Endodermal cell (in vitro differentiated cells): Measurements from ENCODE around the gene EIF3A. TPM values are rescaled to one million over a fixed set of nuclear protein-coding genes. Genes with fewer than 3 reads are reported as not detected.
A peak's percentile ranks its signal among the peaks of the same experiment; 100 is the strongest.
"Not testable (repeated sequence)": the region's sequence is repeated elsewhere in the genome, so short reads cannot be mapped to it uniquely, and the experiment has no call there.

Experiments
- DNase-seq: peaks from one replicate; pipeline ENCODE4 v3.0.0-alpha.2; 2017
- H3K27ac ChIP-seq: 2 replicates; pipeline ENCODE4 v1.5.1; 2013; ENCODE audit warnings: mild to moderate bottlenecking, low read depth, low read length, moderate library complexity
- H3K27me3 ChIP-seq: 2 replicates; pipeline ENCODE4 v1.6.1; 2013; ENCODE audit warnings: mild to moderate bottlenecking, low read length, moderate library complexity; ENCODE audit not compliant: insufficient read depth, control insufficient read depth, poor library complexity, severe bottlenecking
- H3K36me3 ChIP-seq: 2 replicates; pipeline ENCODE4 v1.7.0; 2013; ENCODE audit warnings: mild to moderate bottlenecking, low read length, moderate library complexity; ENCODE audit not compliant: control insufficient read depth, insufficient read depth
- H3K4me1 ChIP-seq: one replicate; pipeline ENCODE4 v1.7.0; 2013; ENCODE audit warnings: low read length; ENCODE audit not compliant: control insufficient read depth, insufficient read depth
- H3K4me3 ChIP-seq: 2 replicates; pipeline ENCODE4 v1.5.1; 2013; ENCODE audit warnings: mild to moderate bottlenecking, low read length, moderate library complexity
- H3K9ac ChIP-seq: 2 replicates; pipeline ENCODE4 v1.6.1; 2013; ENCODE audit warnings: mild to moderate bottlenecking, low read length, moderate library complexity; ENCODE audit not compliant: poor library complexity, severe bottlenecking; ENCODE audit errors: extremely low read depth
- H3K9me3 ChIP-seq: 2 replicates; pipeline ENCODE4 v1.6.1; 2013; ENCODE audit warnings: mild to moderate bottlenecking, low read length, moderate library complexity; ENCODE audit not compliant: control insufficient read depth
- H3K27ac Mint-ChIP-seq: 2 replicates; pipeline ENCODE4 v1.8.0; 2020; ENCODE audit warnings: mixed read lengths
- H3K27me3 Mint-ChIP-seq: 2 replicates; pipeline ENCODE4 v1.8.0; 2021; ENCODE audit warnings: mild to moderate bottlenecking, mixed read lengths; ENCODE audit not compliant: insufficient read depth
- H3K36me3 Mint-ChIP-seq: 2 replicates; pipeline ENCODE4 v1.8.0; 2020; ENCODE audit warnings: low read depth, mixed read lengths
- H3K4me1 Mint-ChIP-seq: 2 replicates; pipeline ENCODE4 v1.8.0; 2020; ENCODE audit warnings: mixed read lengths
- H3K4me3 Mint-ChIP-seq: 2 replicates; pipeline ENCODE4 v1.8.0; 2020; ENCODE audit warnings: mild to moderate bottlenecking, moderate library complexity, mixed read lengths
- H3K9me3 Mint-ChIP-seq: 2 replicates; pipeline ENCODE4 v1.8.0; 2020; ENCODE audit warnings: mild to moderate bottlenecking, mixed read lengths
- CTCF ChIP-seq: fragments of 200-600 bp; sonication (generic); conservative IDR thresholded peaks from 2 replicates; pipeline ENCODE4 v1.5.0; 2021; ENCODE audit warnings: antibody characterized with exemption, mild to moderate bottlenecking
- WGBS, 2 experiments: methylation state at CpG; one replicate each; pipeline versions ENCODE4 v1.1.5 to v1.1.7; 2013; ENCODE audit warnings: missing lambda C conversion rate in 2 of 2, mixed read lengths in 1 of 2; ENCODE audit not compliant: insufficient coverage in 1 of 2, insufficient read length in 1 of 2; 5-methylcytosine and 5-hydroxymethylcytosine counted together
- total RNA-seq, 2 donors: library from RNA; stranded (reverse); fragmentation: NEBNext Ultra II Directional in 1 of 2; extraction: Animal tissue kit (Norgen Biotek cat#: 25700) in 1 of 2; gene quantifications; 2 replicates in 1 of 2; 3 replicates in 1 of 2; pipeline ENCODE4 v1.2.1, GENCODE V29; 2021

The EIF3A gene
- total RNA-seq, 2 donors from 2014 or later: 134 to 144 TPM

- peaks cover 67% of the 10 kb centered on the region for H3K36me3 Mint-ChIP-seq
- no peak overlapping the region for H3K9ac ChIP-seq
- WGBS, 2 experiments: 96 to 97% methylated on average over 7 to 11 of the region's 11 CpGs
- no peak overlapping the region for H3K4me3 ChIP-seq
- H3K9me3 Mint-ChIP-seq: no peaks in the 10 kb centered on the region
- no peak for DNase-seq
- H3K27me3 Mint-ChIP-seq: no peaks in the 10 kb centered on the region
- no peaks in the 10 kb centered on the region for H3K4me1 ChIP-seq
- no peak overlapping the region for H3K27ac Mint-ChIP-seq
- H3K27me3 ChIP-seq: no peaks in the 10 kb centered on the region
- no peaks in the 10 kb centered on the region for H3K4me1 Mint-ChIP-seq
- H3K36me3 ChIP-seq: peaks cover 80% of the 10 kb centered on the region
- no peak overlapping the region for H3K27ac ChIP-seq
- no peak overlapping the region for H3K4me3 Mint-ChIP-seq
- no peak for TF ChIP-seq CTCF
- H3K9me3 ChIP-seq: no peaks in the 10 kb centered on the region
These were observed 33.4 kb upstream of the EIF3A start for GRCh38 chr10:119113751-119114732.

- 94 to 100% methylated on average over 1 to 4 of the region's 4 CpGs for WGBS, 2 experiments
- Mint-ChIP-seq H3K4me3 (no peak overlapping the region), H3K36me3 (peaks cover 61% of the 10 kb centered on the region), H3K27ac (no peak overlapping the region), H3K9me3 (no peaks in the 10 kb centered on the region), H3K4me1 (no peaks in the 10 kb centered on the region), H3K27me3 (no peaks in the 10 kb centered on the region)
- peaks cover 76% of the 10 kb centered on the region for H3K36me3 ChIP-seq
- no peak overlapping the region for H3K4me3 ChIP-seq
- no peak overlapping the region for H3K9ac ChIP-seq
- H3K9me3 ChIP-seq: no peaks in the 10 kb centered on the region
- DNase-seq: no peak
- no peaks in the 10 kb centered on the region for H3K4me1 ChIP-seq
- H3K27me3 ChIP-seq: no peaks in the 10 kb centered on the region
- no peak overlapping the region for H3K27ac ChIP-seq
- TF ChIP-seq CTCF: no peak
These were observed 31.4 kb upstream of the EIF3A start for GRCh38 chr10:119112056-119112455.

GRCh38 chr10:119107771-119108170 lies 27.2 kb upstream of the EIF3A start:
- not testable (repeated sequence) for H3K9me3 Mint-ChIP-seq, H3K27me3 Mint-ChIP-seq, H3K27ac Mint-ChIP-seq, H3K9ac ChIP-seq, H3K4me1 ChIP-seq, H3K4me1 Mint-ChIP-seq, H3K4me3 Mint-ChIP-seq, DNase-seq, H3K4me3 ChIP-seq, H3K9me3 ChIP-seq, H3K27me3 ChIP-seq, H3K27ac ChIP-seq
- peaks cover 53% of the 10 kb centered on the region for H3K36me3 ChIP-seq
- WGBS, 2 experiments: 88% methylated on average over 1 of the region's 2 CpGs; no CpG with 5 or more reads in 1 of the 2 experiments
- peaks cover 42% of the 10 kb centered on the region for H3K36me3 Mint-ChIP-seq

GRCh38 chr10:119107106-119107505 lies 26.5 kb upstream of the EIF3A start:
- not testable (repeated sequence) for H3K27ac ChIP-seq, H3K9ac ChIP-seq, H3K9me3 ChIP-seq, H3K4me3 ChIP-seq, H3K27me3 Mint-ChIP-seq, H3K9me3 Mint-ChIP-seq, DNase-seq, H3K27ac Mint-ChIP-seq, H3K4me3 Mint-ChIP-seq, H3K4me1 Mint-ChIP-seq, H3K27me3 ChIP-seq, H3K4me1 ChIP-seq
- WGBS, 2 experiments: 100% methylated on average over 1 to 6 of the region's 6 CpGs
- H3K36me3 Mint-ChIP-seq: peaks cover 37% of the 10 kb centered on the region
- H3K36me3 ChIP-seq: peaks cover 47% of the 10 kb centered on the region

GRCh38 chr10:119105899-119106298 lies 25.3 kb upstream of the EIF3A start:
- Mint-ChIP-seq H3K36me3 (peaks cover 30% of the 10 kb centered on the region), H3K4me3 (peak overlapping the region; percentile 71)
- H3K27me3 ChIP-seq, H3K27me3 Mint-ChIP-seq, H3K9me3 ChIP-seq, H3K27ac Mint-ChIP-seq, DNase-seq, H3K9ac ChIP-seq, H3K27ac ChIP-seq, H3K9me3 Mint-ChIP-seq, H3K4me1 ChIP-seq, H3K4me1 Mint-ChIP-seq: not testable (repeated sequence)
- Histone ChIP-seq H3K36me3 (peaks cover 37% of the 10 kb centered on the region), H3K4me3 (peak overlapping the region; percentile 96)
- 93 to 96% methylated on average over 7 of the region's 7 CpGs for WGBS, 2 experiments
